Measurements from ENCODE around the gene SYNGAP1.
A peak's percentile ranks its signal among the peaks of the same experiment; 100 is the strongest.
"Not testable (repeated sequence)": the region's sequence is repeated elsewhere in the genome, so short reads cannot be mapped to it uniquely, and the experiment has no call there.

Gene SYNGAP1

GRCh38 chr6:33399881-33400280, 20.0 kb upstream of the SYNGAP1 start:
- DNase-seq = not testable (repeated sequence)

- no peak for DNase-seq
These were observed 15.0 kb upstream of the SYNGAP1 start for GRCh38 chr6:33404884-33405283.

GRCh38 chr6:33405386-33405940, 14.4 kb upstream of the SYNGAP1 start:
- no peak for DNase-seq

GRCh38 chr6:33406126-33406525, 13.7 kb upstream of the SYNGAP1 start:
- no peak for DNase-seq

- DNase-seq = no peak
These were observed 12.6 kb upstream of the SYNGAP1 start for GRCh38 chr6:33407132-33407718.

- DNase-seq = peak; percentile 71 to 100 (median 96)
These were observed 9.7 kb upstream of the SYNGAP1 start for GRCh38 chr6:33410050-33410710.

GRCh38 chr6:33410711-33411631, 8.9 kb upstream of the SYNGAP1 start, which contains the start of gene PHF1:
Gene PHF1 (plus strand): TSS chr6:33411014. CDS start chr6:33412264, 1,250 bp downstream.
- DNase-seq = peak in 27 of 51 donors; percentile 44 to 95 (median 72)

- DNase-seq = no peak
These were observed 8.2 kb upstream of the SYNGAP1 start for GRCh38 chr6:33411632-33412005.

GRCh38 chr6:33412140-33413009, 7.5 kb upstream of the SYNGAP1 start:
- DNase-seq = no peak

- DNase-seq = no peak
These were observed 6.4 kb upstream of the SYNGAP1 start for GRCh38 chr6:33413241-33414120.

GRCh38 chr6:33414592-33415271, 5.1 kb upstream of the SYNGAP1 start:
- no peak for DNase-seq

- no peak for DNase-seq
These were observed 4.0 kb upstream of the SYNGAP1 start for GRCh38 chr6:33415831-33416230.

GRCh38 chr6:33416386-33417127, 3.3 kb upstream of the SYNGAP1 start:
- DNase-seq = no peak

GRCh38 chr6:33417128-33417902, 2.5 kb upstream of the SYNGAP1 start:
- DNase-seq = peak in 2 of 51 donors; percentile 31 to 60

GRCh38 chr6:33417903-33418689, 1.8 kb upstream of the SYNGAP1 start, which contains the start of gene CUTA:
Gene CUTA (minus strand): TSS chr6:33418107. CDS start chr6:33418000, 107 bp downstream.
- peak; percentile 87 to 100 (median 99) for DNase-seq

GRCh38 chr6:33418690-33419291, 1.1 kb upstream of the SYNGAP1 start:
- DNase-seq = no peak
